DOHH2 (cell line): ENCODE results near the gene CCT8.

Source experiments
- H3F3A ChIP-seq: fragments of 200-600 bp; sonication (generic), shearing (Covaris generic); 2 replicates; pipeline ENCODE4 v1.6.0; 2016; ENCODE audit warnings: antibody characterized with exemption, mild to moderate bottlenecking; ENCODE audit not compliant: control insufficient read depth, insufficient read depth
- H3K27ac ChIP-seq: fragments of 200-600 bp; sonication (generic); 2 replicates; pipeline ENCODE4 v1.5.1; 2014; ENCODE audit warnings: low read depth, mild to moderate bottlenecking, low read length, moderate library complexity
- H3K27me3 ChIP-seq: fragments of 200-600 bp; sonication (generic); 2 replicates; pipeline ENCODE4 v1.6.1; 2014; ENCODE audit warnings: mild to moderate bottlenecking, low read length, mixed read lengths; ENCODE audit not compliant: control insufficient read depth
- H3K36me3 ChIP-seq: fragments of 200-600 bp; sonication (generic); 2 replicates; pipeline ENCODE4 v1.6.1; 2014; ENCODE audit warnings: mild to moderate bottlenecking, low read length, moderate library complexity, mixed read lengths; ENCODE audit not compliant: control insufficient read depth
- H3K4me1 ChIP-seq: fragments of 200-600 bp; sonication (generic); 2 replicates; pipeline ENCODE4 v1.6.1; 2014; ENCODE audit warnings: mild to moderate bottlenecking, low read length, mixed read lengths; ENCODE audit not compliant: control insufficient read depth
- H3K4me2 ChIP-seq: fragments of 200-600 bp; sonication (generic); 2 replicates; pipeline ENCODE4 v1.6.0; 2014; ENCODE audit warnings: mild to moderate bottlenecking, low read length, moderate library complexity
- H3K4me3 ChIP-seq: fragments of 200-600 bp; sonication (generic); 2 replicates; pipeline ENCODE4 v1.5.1; 2014; ENCODE audit warnings: mild to moderate bottlenecking, low read length, mixed read lengths
- H3K79me2 ChIP-seq: fragments of 200-600 bp; sonication (generic); 2 replicates; pipeline ENCODE4 v1.6.1; 2014; ENCODE audit warnings: mild to moderate bottlenecking, low read length, mixed read lengths; ENCODE audit not compliant: control insufficient read depth
- H3K9me2 ChIP-seq: fragments of 200-600 bp; sonication (generic); replicated peaks from 2 replicates; pipeline ENCODE4 v1.6.1; 2014; ENCODE audit warnings: mild to moderate bottlenecking, low read length, mixed read lengths; ENCODE audit not compliant: control insufficient read depth
- H3K9me3 ChIP-seq: fragments of 200-600 bp; sonication (generic); 2 replicates; pipeline ENCODE4 v1.6.1; 2014; ENCODE audit warnings: antibody characterized with exemption, low read length, mixed read lengths; ENCODE audit not compliant: control insufficient read depth, insufficient read depth
- H4K20me1 ChIP-seq: fragments of 200-600 bp; sonication (generic); 2 replicates; pipeline ENCODE4 v1.6.0; 2014; ENCODE audit warnings: low read depth, mild to moderate bottlenecking, antibody characterized with exemption, low read length, moderate library complexity; ENCODE audit not compliant: control insufficient read depth, insufficient read depth
- EZH2phosphoT487 ChIP-seq: fragments of 200-600 bp; sonication (generic); IDR thresholded peaks from 2 replicates; pipeline ENCODE4 v1.6.1; 2017; ENCODE audit warnings: borderline replicate concordance, mild to moderate bottlenecking, antibody characterized with exemption, low read length, moderate library complexity, mixed read lengths
- TF ChIP-seq, protein P1 (sequence below): fragments of 200-600 bp; sonication (generic); IDR thresholded peaks from one replicate; pipeline ENCODE4 v1.5.1; 2014; ENCODE audit warnings: antibody characterized with exemption, mild to moderate bottlenecking, low read depth, low read length; ENCODE audit not compliant: poor library complexity, severe bottlenecking

The CCT8 gene

DNA sequence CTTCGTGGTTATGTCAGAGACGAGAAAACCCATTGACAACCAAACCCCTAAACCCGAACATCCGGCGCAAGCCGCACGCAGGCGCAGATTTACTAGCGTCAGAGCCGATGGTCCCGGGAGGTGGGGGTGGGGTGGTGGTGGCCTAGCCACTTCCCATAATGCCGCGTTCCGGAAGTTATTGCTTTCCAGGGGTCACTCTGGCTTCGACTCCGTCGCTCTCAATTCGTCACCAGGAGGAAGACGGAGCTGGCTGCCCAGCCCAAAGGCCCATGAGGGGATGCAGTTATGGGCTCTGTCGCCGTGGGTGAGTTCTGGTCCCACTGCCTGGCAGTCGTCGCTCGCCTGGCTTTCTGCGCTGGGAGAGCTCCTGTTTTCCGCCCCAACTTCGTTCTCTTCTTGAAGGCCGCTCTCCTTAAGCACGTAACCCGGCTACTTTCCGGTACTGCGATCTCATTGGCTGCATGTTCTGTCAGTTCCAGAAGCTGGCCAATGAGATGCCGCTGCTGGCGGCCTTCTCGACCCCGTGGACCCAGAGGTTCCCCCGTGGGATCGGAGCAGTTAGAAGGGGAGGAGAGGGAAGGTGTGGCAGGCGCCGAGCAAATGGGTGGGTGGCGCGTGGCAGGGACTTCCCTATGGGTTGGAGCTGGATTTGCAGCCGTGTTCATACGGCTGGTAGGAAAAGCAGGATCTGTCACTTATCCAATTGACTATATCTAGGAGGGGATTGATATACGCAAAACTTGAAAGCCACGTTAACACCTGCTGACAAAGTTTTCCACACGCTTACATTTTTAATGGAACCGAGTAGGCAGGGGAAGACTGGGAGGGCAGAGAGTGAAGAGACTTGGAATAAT, 48.7 kb downstream of the CCT8 start, which contains the start of gene USP16:
USP16 (plus strand) TSS at position 195 of the 854 bp plus-strand sequence. CDS start 3,246 bp downstream, outside the sequence.
- H3K4me2 ChIP-seq = peak within 1 kb of the TSS; percentile 85
- no peaks in the 10 kb centered on the region for H3K27me3 ChIP-seq
- H3K4me3 ChIP-seq = peak within 1 kb of the TSS; percentile 89
- TF ChIP-seq EZH2phosphoT487 = no peak
- TF ChIP-seq, protein P1, sequence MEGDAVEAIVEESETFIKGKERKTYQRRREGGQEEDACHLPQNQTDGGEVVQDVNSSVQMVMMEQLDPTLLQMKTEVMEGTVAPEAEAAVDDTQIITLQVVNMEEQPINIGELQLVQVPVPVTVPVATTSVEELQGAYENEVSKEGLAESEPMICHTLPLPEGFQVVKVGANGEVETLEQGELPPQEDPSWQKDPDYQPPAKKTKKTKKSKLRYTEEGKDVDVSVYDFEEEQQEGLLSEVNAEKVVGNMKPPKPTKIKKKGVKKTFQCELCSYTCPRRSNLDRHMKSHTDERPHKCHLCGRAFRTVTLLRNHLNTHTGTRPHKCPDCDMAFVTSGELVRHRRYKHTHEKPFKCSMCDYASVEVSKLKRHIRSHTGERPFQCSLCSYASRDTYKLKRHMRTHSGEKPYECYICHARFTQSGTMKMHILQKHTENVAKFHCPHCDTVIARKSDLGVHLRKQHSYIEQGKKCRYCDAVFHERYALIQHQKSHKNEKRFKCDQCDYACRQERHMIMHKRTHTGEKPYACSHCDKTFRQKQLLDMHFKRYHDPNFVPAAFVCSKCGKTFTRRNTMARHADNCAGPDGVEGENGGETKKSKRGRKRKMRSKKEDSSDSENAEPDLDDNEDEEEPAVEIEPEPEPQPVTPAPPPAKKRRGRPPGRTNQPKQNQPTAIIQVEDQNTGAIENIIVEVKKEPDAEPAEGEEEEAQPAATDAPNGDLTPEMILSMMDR = no peak
- H4K20me1 ChIP-seq = no peaks in the 10 kb centered on the region
- peaks cover 28% of the 10 kb centered on the region for H3K4me1 ChIP-seq
- H3F3A ChIP-seq = peaks cover 17% of the 10 kb centered on the region
- no peaks in the 10 kb centered on the region for H3K9me2 ChIP-seq
- H3K36me3 ChIP-seq = peaks cover 16% of the 10 kb centered on the region
- H3K9me3 ChIP-seq = no peaks in the 10 kb centered on the region
- H3K79me2 ChIP-seq = peaks cover 54% of the 10 kb centered on the region
- H3K27ac ChIP-seq = peak within 1 kb of the TSS; percentile 73

DNA sequence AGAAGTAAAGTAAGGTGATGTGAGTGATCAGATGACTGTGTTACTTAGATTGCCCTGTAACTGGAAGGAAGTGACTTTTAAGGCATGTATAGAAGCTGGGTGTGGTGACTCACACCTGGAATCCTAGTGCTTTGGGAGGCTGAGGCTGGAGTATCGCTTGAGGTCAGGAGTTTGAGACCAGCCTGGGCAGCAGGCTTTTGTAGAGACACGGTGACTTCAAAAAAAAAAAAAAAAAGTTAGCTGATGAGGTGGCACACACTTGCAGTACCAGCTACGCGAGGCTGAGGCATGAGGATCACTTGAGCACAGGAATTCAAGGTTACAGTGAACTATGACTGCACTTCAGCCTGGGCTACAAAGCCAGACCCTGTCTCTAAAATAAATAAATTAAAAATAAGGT, 51.3 kb downstream of the CCT8 start:
- H3K27ac ChIP-seq = no peak overlapping the region
- H3K4me3 ChIP-seq = no peak overlapping the region
- no peak overlapping the region for H3K4me2 ChIP-seq
- no peak for TF ChIP-seq EZH2phosphoT487
- TF ChIP-seq, protein P1 = no peak
- no peaks in the 10 kb centered on the region for H3K9me3 ChIP-seq
- no peaks in the 10 kb centered on the region for H3K9me2 ChIP-seq
- H3K4me1 ChIP-seq = peaks cover 36% of the 10 kb centered on the region
- H3K27me3 ChIP-seq = no peaks in the 10 kb centered on the region
- H4K20me1 ChIP-seq = no peaks in the 10 kb centered on the region
- H3K36me3 ChIP-seq = peaks cover 8% of the 10 kb centered on the region; the same call in 1 of the 2 replicates
- H3K79me2 ChIP-seq = peaks cover 55% of the 10 kb centered on the region
- peaks cover 14% of the 10 kb centered on the region for H3F3A ChIP-seq

DNA sequence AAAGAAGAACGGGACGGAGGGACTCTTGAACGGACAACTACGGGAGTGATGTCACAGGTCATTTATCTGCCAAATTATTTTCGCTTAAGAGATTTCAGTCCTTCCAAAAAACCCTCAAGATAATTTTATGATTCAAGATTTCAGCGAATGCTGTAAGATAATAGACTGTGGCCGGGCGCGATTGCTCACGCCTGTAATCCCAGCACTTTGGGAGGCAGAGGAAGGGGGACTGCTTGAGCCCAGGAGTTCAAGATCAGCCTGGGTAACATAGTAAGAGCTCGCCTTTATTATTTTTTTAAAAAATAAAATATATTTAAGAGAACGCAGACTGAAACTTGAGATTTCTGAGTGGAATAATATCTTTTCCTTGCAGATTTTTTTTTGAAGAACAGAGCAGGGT, 54.9 kb downstream of the CCT8 start:
- TF ChIP-seq, protein P1 = no peak
- TF ChIP-seq EZH2phosphoT487 = no peak
- Histone ChIP-seq H3K9me3 (no peaks in the 10 kb centered on the region), H3K4me3 (peak overlapping the region; percentile 92), H3K27me3 (no peaks in the 10 kb centered on the region), H3K4me1 (peaks cover 16% of the 10 kb centered on the region), H3K4me2 (peak overlapping the region; percentile 70), H3K79me2 (peaks cover 32% of the 10 kb centered on the region), H3K27ac (peak overlapping the region; percentile 40), H3F3A (peaks cover 12% of the 10 kb centered on the region; the same call in 1 of the 2 replicates), H3K36me3 (peaks cover 8% of the 10 kb centered on the region; the same call in 1 of the 2 replicates), H4K20me1 (no peaks in the 10 kb centered on the region), H3K9me2 (no peaks in the 10 kb centered on the region)
